GM21717 (cell line): ENCODE measurements around the gene ZNF180.
"Not testable (repeated sequence)": the region's sequence is repeated elsewhere in the genome, so short reads cannot be mapped to it uniquely, and the experiment has no call there.

Experiments
- ATAC-seq: cut with Tn5 transposase; IDR thresholded peaks from one replicate; pipeline ENCODE4 v1.9.1; 2021; ENCODE audit warnings: mild to moderate bottlenecking, moderate library complexity; ENCODE audit not compliant: unreplicated experiment

The ZNF180 gene

GRCh38 chr19:44499559-44499958, 763 bp downstream of the ZNF180 start:
- ATAC-seq = no peak

GRCh38 chr19:44498988-44499387, 1.3 kb downstream of the ZNF180 start:
- ATAC-seq = no peak

GRCh38 chr19:44496711-44497110, 3.6 kb downstream of the ZNF180 start:
- ATAC-seq = no peak

GRCh38 chr19:44476559-44477408, 23.5 kb downstream of the ZNF180 start:
- no peak for ATAC-seq

GRCh38 chr19:44468730-44469129, 31.6 kb downstream of the ZNF180 start:
- ATAC-seq = not testable (repeated sequence)

- not testable (repeated sequence) for ATAC-seq
Measured at GRCh38 chr19:44462600-44463286, 37.6 kb downstream of the ZNF180 start.

GRCh38 chr19:44456016-44456415, 44.3 kb downstream of the ZNF180 start:
- not testable (repeated sequence) for ATAC-seq

- ATAC-seq = no peak
Measured at GRCh38 chr19:44455100-44455499, 45.2 kb downstream of the ZNF180 start.

- ATAC-seq = no peak
Measured at GRCh38 chr19:44452367-44452766, 48.0 kb downstream of the ZNF180 start.

- no peak for ATAC-seq
Measured at GRCh38 chr19:44451687-44452086, 48.6 kb downstream of the ZNF180 start.

- no peak for ATAC-seq
Measured at GRCh38 chr19:44447916-44448674, 52.2 kb downstream of the ZNF180 start, which contains the start of gene ZNF229. ZNF229 (minus strand) TSS chr19:44448472; CDS start chr19:44442847, 5,625 bp downstream.

GRCh38 chr19:44438441-44438840, 61.9 kb downstream of the ZNF180 start:
- no peak for ATAC-seq

- no peak for ATAC-seq
Measured at GRCh38 chr19:44435441-44435840, 64.9 kb downstream of the ZNF180 start.

GRCh38 chr19:44430956-44431355, 69.4 kb downstream of the ZNF180 start:
- no peak for ATAC-seq
